BJ (cell line): ENCODE data around the gene HSF2BP. TPM values are rescaled to one million over a fixed set of nuclear protein-coding genes. Genes with fewer than 3 reads are reported as not detected.
"Not testable (repeated sequence)": the region's sequence is repeated elsewhere in the genome, so short reads cannot be mapped to it uniquely, and the experiment has no call there.

Experiments used
- CTCF ChIA-PET: fragments of 350-600 bp; formaldehyde crosslinking; extraction: SDS; loops from one replicate; lab custom pipeline; 2021; ENCODE audit warnings: antibody characterized with exemption, inconsistent platforms; lab: Yijun Ruan, JAX
- POLR2A ChIA-PET: fragments of 300-600 bp; sonication (Branson Sonifier 250); formaldehyde crosslinking; extraction: SDS; loops from one replicate; lab custom pipeline; 2021; ENCODE audit warnings: antibody characterized with exemption; lab: Charles Lee
- DNase-seq: peaks from one replicate; pipeline ENCODE4 v3.0.0-alpha.2; 2011; ENCODE audit warnings: low read depth
- H3K27me3 ChIP-seq: 2 replicates; pipeline ENCODE4 v1.6.0; 2011; ENCODE audit warnings: low read length; ENCODE audit not compliant: control insufficient read depth, insufficient read depth
- H3K36me3 ChIP-seq: 2 replicates; pipeline ENCODE4 v1.5.1; 2011; ENCODE audit warnings: low read length; ENCODE audit not compliant: control insufficient read depth, insufficient read depth
- H3K4me3 ChIP-seq: 2 replicates; pipeline ENCODE4 v1.5.1; 2011; ENCODE audit warnings: low read depth, mild to moderate bottlenecking, control low read depth, low read length
- polyA plus RNA-seq: library from polyadenylated mRNA; depleted of rRNA; stranded (reverse); fragments of >200 nt; gene quantifications from 2 replicates; pipeline ENCODE4 v1.2.3, GENCODE V29; 2011
- TF ChIP-seq, protein P1 (sequence below): IDR thresholded peaks from 2 replicates; pipeline ENCODE4 v1.5.1; 2011; ENCODE audit warnings: low read depth, mild to moderate bottlenecking, control low read depth, inconsistent platforms, low read length, moderate library complexity; ENCODE audit not compliant: insufficient read depth

HSF2BP gene
- polyA plus RNA-seq, 1 experiment = 1.2 TPM

DNA sequence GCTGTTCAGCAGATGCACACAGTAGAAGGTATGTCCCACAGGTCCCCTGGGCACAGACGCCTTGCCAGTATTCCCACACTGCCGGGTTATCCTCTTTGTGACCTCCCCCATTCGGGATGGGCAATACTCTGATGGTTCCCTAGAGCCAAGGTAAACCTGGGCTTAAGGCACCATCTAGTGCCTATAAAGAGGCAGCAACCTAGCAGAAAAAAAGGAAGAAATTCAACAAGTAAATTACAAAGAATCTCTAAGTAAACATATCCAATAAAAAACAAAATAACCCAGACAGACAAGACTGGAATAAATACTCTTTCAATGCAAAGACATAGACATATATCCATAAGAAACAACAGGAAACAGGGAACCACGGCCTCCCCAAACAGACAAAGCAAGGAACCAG lies 39.4 kb downstream of the HSF2BP start:
- H3K36me3 ChIP-seq = no peaks in the 10 kb centered on the region
- POLR2A ChIA-PET = no interaction called here
- CTCF ChIA-PET = no interaction called here
- DNase-seq = no peak
- H3K4me3 ChIP-seq = no peak overlapping the region
- no peaks in the 10 kb centered on the region for H3K27me3 ChIP-seq
- TF ChIP-seq, protein P1, sequence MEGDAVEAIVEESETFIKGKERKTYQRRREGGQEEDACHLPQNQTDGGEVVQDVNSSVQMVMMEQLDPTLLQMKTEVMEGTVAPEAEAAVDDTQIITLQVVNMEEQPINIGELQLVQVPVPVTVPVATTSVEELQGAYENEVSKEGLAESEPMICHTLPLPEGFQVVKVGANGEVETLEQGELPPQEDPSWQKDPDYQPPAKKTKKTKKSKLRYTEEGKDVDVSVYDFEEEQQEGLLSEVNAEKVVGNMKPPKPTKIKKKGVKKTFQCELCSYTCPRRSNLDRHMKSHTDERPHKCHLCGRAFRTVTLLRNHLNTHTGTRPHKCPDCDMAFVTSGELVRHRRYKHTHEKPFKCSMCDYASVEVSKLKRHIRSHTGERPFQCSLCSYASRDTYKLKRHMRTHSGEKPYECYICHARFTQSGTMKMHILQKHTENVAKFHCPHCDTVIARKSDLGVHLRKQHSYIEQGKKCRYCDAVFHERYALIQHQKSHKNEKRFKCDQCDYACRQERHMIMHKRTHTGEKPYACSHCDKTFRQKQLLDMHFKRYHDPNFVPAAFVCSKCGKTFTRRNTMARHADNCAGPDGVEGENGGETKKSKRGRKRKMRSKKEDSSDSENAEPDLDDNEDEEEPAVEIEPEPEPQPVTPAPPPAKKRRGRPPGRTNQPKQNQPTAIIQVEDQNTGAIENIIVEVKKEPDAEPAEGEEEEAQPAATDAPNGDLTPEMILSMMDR = no peak

DNA sequence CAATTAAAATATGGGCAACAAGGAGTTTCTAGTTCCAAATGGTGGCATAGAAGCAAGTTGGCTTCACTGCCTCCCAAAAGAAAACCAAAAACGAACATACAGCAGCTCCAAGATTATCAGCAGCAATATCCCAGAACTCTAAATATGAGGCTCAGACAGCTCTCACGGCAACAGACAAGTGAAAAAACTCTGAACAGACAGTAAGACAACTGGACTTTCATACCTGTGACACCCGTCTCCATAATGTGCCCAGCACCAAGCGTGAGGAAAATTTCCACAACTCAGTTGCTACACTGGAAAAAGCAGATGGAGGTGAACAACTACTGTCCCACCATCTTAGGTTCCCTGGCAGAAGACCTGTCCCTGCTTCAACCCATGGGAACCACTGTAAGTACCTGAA lies 39.9 kb downstream of the HSF2BP start:
- DNase-seq = no peak
- TF ChIP-seq, protein P1 = no peak
- no peak overlapping the region for H3K4me3 ChIP-seq
- H3K27me3 ChIP-seq = no peaks in the 10 kb centered on the region
- CTCF ChIA-PET = no interaction called here
- POLR2A ChIA-PET = no interaction called here
- H3K36me3 ChIP-seq = no peaks in the 10 kb centered on the region

DNA sequence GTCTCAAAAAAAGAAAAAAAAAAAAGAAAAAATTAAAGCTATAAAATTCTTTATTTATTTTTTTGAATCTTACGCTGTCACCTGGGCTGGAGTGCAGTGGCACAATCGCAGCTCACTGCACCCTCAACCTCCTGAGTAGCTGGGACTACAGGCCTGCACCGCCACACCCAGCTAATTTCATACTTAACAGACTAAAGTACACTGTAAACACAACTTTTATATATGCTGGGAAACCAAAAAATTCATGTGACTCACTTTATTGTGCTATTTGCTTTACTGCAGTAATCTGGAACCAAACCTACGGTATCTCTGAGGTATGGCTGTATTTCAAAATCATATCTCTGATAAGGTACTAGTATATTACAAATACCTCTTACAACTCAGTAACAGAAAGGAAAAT lies 40.3 kb downstream of the HSF2BP start:
- POLR2A ChIA-PET = no interaction called here
- Histone ChIP-seq H3K36me3 (no peaks in the 10 kb centered on the region), H3K4me3 (no peak overlapping the region), H3K27me3 (no peaks in the 10 kb centered on the region)
- TF ChIP-seq, protein P1 = no peak
- CTCF ChIA-PET = no interaction called here
- no peak for DNase-seq

DNA sequence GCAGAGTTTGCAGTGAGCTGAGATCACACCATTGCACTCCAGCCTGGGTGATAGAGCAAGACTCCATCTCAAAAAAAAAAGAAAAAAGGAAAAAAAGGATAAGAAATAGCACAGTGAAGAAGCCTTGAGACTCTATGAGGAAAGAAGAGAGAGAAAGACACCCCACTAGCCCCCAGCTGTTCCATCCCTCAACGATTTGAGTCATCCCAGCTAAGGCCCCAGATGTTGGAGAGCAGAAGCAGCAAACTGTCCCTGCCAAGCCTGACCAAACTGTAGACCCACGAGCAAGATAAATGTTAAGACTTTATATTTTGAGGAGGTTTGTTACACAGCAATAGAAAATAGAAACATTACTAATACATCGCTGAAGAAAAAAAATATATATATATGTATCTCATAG lies 42.4 kb downstream of the HSF2BP start:
- H3K36me3 ChIP-seq, POLR2A ChIA-PET, CTCF ChIA-PET, H3K27me3 ChIP-seq, H3K4me3 ChIP-seq, DNase-seq: not testable (repeated sequence)

DNA sequence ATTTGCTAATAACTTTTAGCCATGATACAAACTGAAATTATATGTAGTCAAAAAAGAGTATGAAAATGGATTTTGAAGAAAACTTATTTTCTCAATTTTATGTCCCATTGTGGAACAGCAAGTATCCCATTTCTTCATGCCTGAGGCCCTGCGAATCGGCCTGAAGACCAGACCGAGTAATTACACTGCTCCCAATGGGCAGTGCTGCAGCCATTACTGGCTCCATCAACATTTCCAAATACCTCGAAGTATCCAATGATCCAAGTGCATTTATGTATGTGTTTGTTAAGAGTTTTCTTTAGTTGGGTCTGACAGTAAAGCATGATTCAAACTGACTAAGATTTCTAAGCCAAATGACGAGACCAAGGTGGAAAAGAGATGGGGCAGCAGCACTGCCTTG lies 44.4 kb downstream of the HSF2BP start:
- POLR2A ChIA-PET = interaction anchor here (0.6 kb wide), 1 partner anchor 259 kb away, joined by 5 read pairs; no protein-coding TSS in a partner anchor
- TF ChIP-seq, protein P1 = no peak
- H3K4me3 ChIP-seq = no peak overlapping the region
- no peak for DNase-seq
- H3K27me3 ChIP-seq = no peaks in the 10 kb centered on the region
- H3K36me3 ChIP-seq = no peaks in the 10 kb centered on the region
- CTCF ChIA-PET = no interaction called here
